ENCODE measurements around the gene SNRPD2. TPM values are rescaled to one million over a fixed set of nuclear protein-coding genes. Genes with fewer than 3 reads are reported as not detected.
A peak's percentile ranks its signal among the peaks of the same experiment; 100 is the strongest.

Gene SNRPD2
- total and polyA plus RNA-seq, 9 donors, result 253 to 446 (median 291) TPM

DNA sequence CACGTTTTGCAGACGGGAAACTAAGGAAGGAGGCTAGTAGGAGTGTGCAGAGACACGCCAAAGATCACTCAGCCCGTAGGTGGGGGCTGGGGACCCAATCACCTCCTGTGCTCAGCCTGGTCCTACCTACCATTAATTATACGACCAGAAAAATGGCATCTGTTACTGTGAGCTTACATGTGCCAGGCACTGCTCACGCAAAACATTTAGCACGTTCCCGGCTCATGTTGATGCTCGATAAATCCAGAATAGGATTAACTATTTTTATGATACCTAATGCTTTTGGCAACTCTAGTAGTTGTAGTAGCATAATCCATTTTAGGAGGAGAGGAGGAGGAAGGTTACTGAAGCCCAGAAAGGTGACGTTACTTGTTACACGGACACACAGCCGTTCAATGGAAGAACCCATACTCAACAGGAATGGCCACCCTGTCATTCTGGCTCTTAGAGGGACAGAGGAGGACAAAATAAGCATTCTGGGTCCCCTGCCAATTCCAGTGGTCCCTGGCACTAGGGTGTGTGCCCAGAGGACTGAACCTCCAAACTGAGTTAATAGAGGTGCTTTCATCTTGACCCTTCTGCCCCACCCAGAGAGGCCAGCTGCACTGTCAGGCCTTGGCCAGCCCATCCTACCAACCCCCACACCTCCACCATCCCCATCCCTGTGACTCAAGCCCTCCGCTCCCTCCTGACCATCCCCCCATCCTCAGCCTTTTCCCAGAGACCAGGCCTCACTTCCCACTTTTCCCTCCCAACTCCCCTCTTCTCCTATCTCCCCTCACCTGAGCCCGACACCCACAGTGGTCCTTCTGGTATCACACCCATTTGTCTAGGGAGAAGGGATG, 47.6 kb downstream of the SNRPD2 start:
- Histone ChIP-seq H3K27ac (ENCODE audit: low read length) (no peak overlapping the region), H3K27me3 (ENCODE audit: control insufficient read depth, insufficient read depth, low read length) (peaks cover 40% of the 10 kb centered on the region), H3K4me1 (ENCODE audit: control insufficient read depth, insufficient read depth, low read length) (peaks cover 40% of the 10 kb centered on the region), H3K36me3 (ENCODE audit: control insufficient read depth, insufficient read depth, low read length) (no peaks in the 10 kb centered on the region), H3K9me3 (replicated peaks; ENCODE audit: control insufficient read depth, low read depth, low read length) (no peaks in the 10 kb centered on the region), H3K4me3 (ENCODE audit: low read length) (no peak overlapping the region)
- WGBS (ENCODE audit: insufficient coverage), result 35% methylated on average over 5 of the region's 14 CpGs
- no peak for DNase-seq

- Histone ChIP-seq H3K27me3 (ENCODE audit: control insufficient read depth, insufficient read depth, low read length) (peaks cover 40% of the 10 kb centered on the region), H3K4me3 (ENCODE audit: low read length) (no peak overlapping the region), H3K27ac (ENCODE audit: low read length) (no peak overlapping the region), H3K4me1 (ENCODE audit: control insufficient read depth, insufficient read depth, low read length) (peaks cover 48% of the 10 kb centered on the region), H3K36me3 (ENCODE audit: control insufficient read depth, insufficient read depth, low read length) (no peaks in the 10 kb centered on the region), H3K9me3 (replicated peaks; ENCODE audit: control insufficient read depth, low read depth, low read length) (no peaks in the 10 kb centered on the region)
- WGBS (ENCODE audit: insufficient coverage), result 3% methylated on average over 25 of the region's 39 CpGs
- DNase-seq, result peak; percentile 82
These were observed 48.5 kb downstream of the SNRPD2 start for GRCh38 chr19:45643024-45643926.

DNA sequence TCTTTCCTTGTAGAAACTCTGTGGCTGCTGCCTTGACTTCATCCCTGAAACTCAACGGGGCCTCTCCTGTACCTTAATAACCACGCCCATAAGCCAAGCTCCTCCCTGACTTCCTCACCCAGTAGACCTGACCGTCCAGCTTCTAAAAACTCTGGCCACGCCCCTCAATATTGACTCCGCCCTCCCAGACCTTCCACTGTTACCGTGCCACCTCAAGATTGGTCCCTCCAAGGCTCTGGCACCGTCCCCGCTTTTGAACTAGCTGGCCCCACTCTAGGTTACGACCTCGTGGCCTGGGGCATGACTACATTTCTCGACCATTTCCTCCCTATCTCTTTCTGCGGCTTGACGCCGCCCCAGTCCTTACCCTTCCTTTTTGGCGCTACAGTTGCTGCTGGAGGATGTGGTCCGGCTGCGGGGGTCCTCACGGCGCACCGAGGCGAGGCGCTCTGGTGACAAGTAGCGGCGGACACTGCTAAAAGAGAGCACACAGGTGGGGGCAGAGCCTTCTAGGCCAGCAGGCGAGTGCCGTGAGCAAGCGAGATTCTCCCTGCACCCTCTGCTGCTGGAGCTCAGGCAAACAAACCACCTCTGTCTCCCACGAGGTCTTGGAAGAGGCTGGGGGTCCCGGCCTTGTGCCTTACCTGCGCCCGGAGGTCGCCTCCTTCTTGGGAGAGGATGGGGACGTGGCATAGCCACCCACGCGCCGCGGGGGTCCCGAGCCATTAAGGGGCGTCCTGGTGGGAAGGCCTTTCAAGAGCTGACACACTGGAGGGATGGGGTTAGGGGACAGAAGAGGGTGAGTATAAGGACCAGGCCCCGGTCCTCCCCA, 50.3 kb downstream of the SNRPD2 start:
- 1% methylated on average over 18 of the region's 40 CpGs for WGBS (ENCODE audit: insufficient coverage)
- DNase-seq, result peak; percentile 69

GRCh38 chr19:45640849-45641273, 50.9 kb downstream of the SNRPD2 start:
- 46% methylated on average over 17 of the region's 17 CpGs for WGBS (ENCODE audit: insufficient coverage)
- H3K27me3 ChIP-seq (ENCODE audit: control insufficient read depth, insufficient read depth, low read length), result peaks cover 32% of the 10 kb centered on the region
- H3K36me3 ChIP-seq (ENCODE audit: control insufficient read depth, insufficient read depth, low read length), result peaks cover 6% of the 10 kb centered on the region
- no peak overlapping the region for H3K27ac ChIP-seq (ENCODE audit: low read length)
- H3K4me1 ChIP-seq (ENCODE audit: control insufficient read depth, insufficient read depth, low read length), result peaks cover 45% of the 10 kb centered on the region
- no peak overlapping the region for H3K4me3 ChIP-seq (ENCODE audit: low read length)
- no peak for DNase-seq
- H3K9me3 ChIP-seq (replicated peaks; ENCODE audit: control insufficient read depth, low read depth, low read length), result no peaks in the 10 kb centered on the region

More for the DNA sequence above, 50.3 kb downstream of the SNRPD2 start:
- Histone ChIP-seq H3K27me3 (ENCODE audit: control insufficient read depth, insufficient read depth, low read length) (peaks cover 38% of the 10 kb centered on the region), H3K27ac (ENCODE audit: low read length) (peak overlapping the region; percentile 75), H3K4me3 (ENCODE audit: low read length) (peak overlapping the region; percentile 29), H3K4me1 (ENCODE audit: control insufficient read depth, insufficient read depth, low read length) (peaks cover 50% of the 10 kb centered on the region), H3K36me3 (ENCODE audit: control insufficient read depth, insufficient read depth, low read length) (peaks cover 6% of the 10 kb centered on the region), H3K9me3 (replicated peaks; ENCODE audit: control insufficient read depth, low read depth, low read length) (no peaks in the 10 kb centered on the region)

- H3K27ac ChIP-seq (ENCODE audit: low read length), result no peak within 1 kb of the TSS
- peaks cover 40% of the 10 kb centered on the region for H3K4me1 ChIP-seq (ENCODE audit: control insufficient read depth, insufficient read depth, low read length)
- peaks cover 6% of the 10 kb centered on the region for H3K36me3 ChIP-seq (ENCODE audit: control insufficient read depth, insufficient read depth, low read length)
- H3K4me3 ChIP-seq (ENCODE audit: low read length), result peak within 1 kb of the TSS; percentile 52
- peak; percentile 42 for DNase-seq
- H3K27me3 ChIP-seq (ENCODE audit: control insufficient read depth, insufficient read depth, low read length), result peaks cover 14% of the 10 kb centered on the region
- no peaks in the 10 kb centered on the region for H3K9me3 ChIP-seq (replicated peaks; ENCODE audit: control insufficient read depth, low read depth, low read length)
- 3% methylated on average over 23 of the region's 52 CpGs for WGBS (ENCODE audit: insufficient coverage)
These were observed 52.6 kb downstream of the SNRPD2 start, which contains the start of gene EML2 for GRCh38 chr19:45638930-45639729. EML2 (minus strand) TSS chr19:45639397; CDS start chr19:45639376, 21 bp downstream.

- no peak for DNase-seq
- no peaks in the 10 kb centered on the region for H3K9me3 ChIP-seq (replicated peaks; ENCODE audit: control insufficient read depth, low read depth, low read length)
- H3K4me1 ChIP-seq (ENCODE audit: control insufficient read depth, insufficient read depth, low read length), result peaks cover 34% of the 10 kb centered on the region
- no peak overlapping the region for H3K27ac ChIP-seq (ENCODE audit: low read length)
- 63% methylated on average over 14 of the region's 19 CpGs for WGBS (ENCODE audit: insufficient coverage)
- peaks cover 4% of the 10 kb centered on the region for H3K27me3 ChIP-seq (ENCODE audit: control insufficient read depth, insufficient read depth, low read length)
- peaks cover 6% of the 10 kb centered on the region for H3K36me3 ChIP-seq (ENCODE audit: control insufficient read depth, insufficient read depth, low read length)
- peak overlapping the region; percentile 52 for H3K4me3 ChIP-seq (ENCODE audit: low read length)
These were observed 53.7 kb downstream of the SNRPD2 start for GRCh38 chr19:45637890-45638667.

Other genes with a start within 250 kb of the SNRPD2 start
- 54.9 TPM for gene FOSB, start 224.0 kb downstream of the SNRPD2 start, total RNA-seq
- 100 to 1,000 TPM in 3 of 8 donors, 10 to 100 TPM in 5; 16.7 to 194 (median 67.1) TPM for gene FOSB, start 224.0 kb downstream of the SNRPD2 start, polyA plus RNA-seq (ENCODE audit: insufficient read depth in 1 of 8, insufficient read length in 8 of 8, low replicate concordance in 1 of 8)
- 42.4 TPM for gene RTN2, start 194.9 kb downstream of the SNRPD2 start, total RNA-seq
- gene RTN2, start 194.9 kb downstream of the SNRPD2 start, polyA plus RNA-seq (ENCODE audit: insufficient read depth in 1 of 8, insufficient read length in 8 of 8, low replicate concordance in 1 of 8), result 100 to 1,000 TPM in 6 of 8 donors, 10 to 100 TPM in 2; 80.0 to 148 (median 126) TPM
- 0.18 TPM for gene PPM1N, start 193.5 kb downstream of the SNRPD2 start, total RNA-seq
- gene PPM1N, start 193.5 kb downstream of the SNRPD2 start, polyA plus RNA-seq (ENCODE audit: insufficient read depth in 1 of 8, insufficient read length in 8 of 8, low replicate concordance in 1 of 8), result under 1 TPM; 0.24 to 0.97 (median 0.61) TPM
- gene VASP, start 184.5 kb downstream of the SNRPD2 start, total RNA-seq, result 37.4 TPM
- gene VASP, start 184.5 kb downstream of the SNRPD2 start, polyA plus RNA-seq (ENCODE audit: insufficient read depth in 1 of 8, insufficient read length in 8 of 8, low replicate concordance in 1 of 8), result 10 to 100 TPM; 48.9 to 59.4 (median 53.3) TPM
- gene OPA3, start 107.2 kb downstream of the SNRPD2 start, total RNA-seq, result 3.2 TPM
- gene OPA3, start 107.2 kb downstream of the SNRPD2 start, polyA plus RNA-seq (ENCODE audit: insufficient read depth in 1 of 8, insufficient read length in 8 of 8, low replicate concordance in 1 of 8), result 1 to 10 TPM; 5.6 to 8.6 (median 7.3) TPM
- 0.44 TPM for gene GPR4, start 89.7 kb downstream of the SNRPD2 start, total RNA-seq
- 1 to 10 TPM; 1.5 to 3.2 (median 2.2) TPM for gene GPR4, start 89.7 kb downstream of the SNRPD2 start, polyA plus RNA-seq (ENCODE audit: insufficient read depth in 1 of 8, insufficient read length in 8 of 8, low replicate concordance in 1 of 8)
- 8.2 TPM for gene EML2, start 52.6 kb downstream of the SNRPD2 start, total RNA-seq
- 10 to 100 TPM in 5 of 8 donors, 1 to 10 TPM in 3; 7.9 to 13.2 (median 11.2) TPM for gene EML2, start 52.6 kb downstream of the SNRPD2 start, polyA plus RNA-seq (ENCODE audit: insufficient read depth in 1 of 8, insufficient read length in 8 of 8, low replicate concordance in 1 of 8)
- gene GIPR, start 23.7 kb downstream of the SNRPD2 start, total RNA-seq, result 0.09 TPM
- gene GIPR, start 23.7 kb downstream of the SNRPD2 start, polyA plus RNA-seq (ENCODE audit: insufficient read depth in 1 of 8, insufficient read length in 8 of 8, low replicate concordance in 1 of 8), result 1 to 10 TPM in 1 of 8 donors, under 1 TPM in 6, not detected in 1; 0.04 to 1.8 (median 0.32) TPM
- gene QPCTL, start 713 bp upstream of the SNRPD2 start, total RNA-seq, result 2.2 TPM
- 1 to 10 TPM; 2.8 to 6.8 (median 3.9) TPM for gene QPCTL, start 713 bp upstream of the SNRPD2 start, polyA plus RNA-seq (ENCODE audit: insufficient read depth in 1 of 8, insufficient read length in 8 of 8, low replicate concordance in 1 of 8)
- gene FBXO46, start 38.9 kb upstream of the SNRPD2 start, total RNA-seq, result 7.3 TPM
- gene FBXO46, start 38.9 kb upstream of the SNRPD2 start, polyA plus RNA-seq (ENCODE audit: insufficient read depth in 1 of 8, insufficient read length in 8 of 8, low replicate concordance in 1 of 8), result 10 to 100 TPM in 6 of 8 donors, 1 to 10 TPM in 2; 7.5 to 16.1 (median 12.7) TPM
- gene MEIOSIN, start 41.5 kb upstream of the SNRPD2 start, total RNA-seq, result not detected
- gene MEIOSIN, start 41.5 kb upstream of the SNRPD2 start, polyA plus RNA-seq (ENCODE audit: insufficient read depth in 1 of 8, insufficient read length in 8 of 8, low replicate concordance in 1 of 8), result under 1 TPM in 1 of 8 donors, not detected in 7; 0.04 TPM
- gene SIX5, start 77.3 kb upstream of the SNRPD2 start, total RNA-seq, result 14.9 TPM
- 10 to 100 TPM; 16.7 to 31.9 (median 25.3) TPM for gene SIX5, start 77.3 kb upstream of the SNRPD2 start, polyA plus RNA-seq (ENCODE audit: insufficient read depth in 1 of 8, insufficient read length in 8 of 8, low replicate concordance in 1 of 8)
- 158 TPM for gene DMPK, start 90.5 kb upstream of the SNRPD2 start, total RNA-seq
- 100 to 1,000 TPM; 236 to 390 (median 333) TPM for gene DMPK, start 90.5 kb upstream of the SNRPD2 start, polyA plus RNA-seq (ENCODE audit: insufficient read depth in 1 of 8, insufficient read length in 8 of 8, low replicate concordance in 1 of 8)
- 29.1 TPM for gene DMWD, start 100.9 kb upstream of the SNRPD2 start, total RNA-seq
- 10 to 100 TPM; 32.6 to 57.1 (median 45.0) TPM for gene DMWD, start 100.9 kb upstream of the SNRPD2 start, polyA plus RNA-seq (ENCODE audit: insufficient read depth in 1 of 8, insufficient read length in 8 of 8, low replicate concordance in 1 of 8)
- gene RSPH6A, start 123.4 kb upstream of the SNRPD2 start, total RNA-seq, result 0.09 TPM
- under 1 TPM in 2 of 8 donors, not detected in 6; 0.05 to 0.11 TPM for gene RSPH6A, start 123.4 kb upstream of the SNRPD2 start, polyA plus RNA-seq (ENCODE audit: insufficient read depth in 1 of 8, insufficient read length in 8 of 8, low replicate concordance in 1 of 8)
- gene SYMPK, start 171.2 kb upstream of the SNRPD2 start, total RNA-seq, result 25.8 TPM
- gene SYMPK, start 171.2 kb upstream of the SNRPD2 start, polyA plus RNA-seq (ENCODE audit: insufficient read depth in 1 of 8, insufficient read length in 8 of 8, low replicate concordance in 1 of 8), result 10 to 100 TPM; 32.5 to 44.0 (median 38.8) TPM
- not detected for gene FOXA3, start 172.4 kb upstream of the SNRPD2 start, total RNA-seq
- under 1 TPM in 3 of 8 donors, not detected in 5; 0.09 to 0.41 (median 0.12) TPM for gene FOXA3, start 172.4 kb upstream of the SNRPD2 start, polyA plus RNA-seq (ENCODE audit: insufficient read depth in 1 of 8, insufficient read length in 8 of 8, low replicate concordance in 1 of 8)
- gene IRF2BP1, start 194.2 kb upstream of the SNRPD2 start, total RNA-seq, result 17.5 TPM
- gene IRF2BP1, start 194.2 kb upstream of the SNRPD2 start, polyA plus RNA-seq (ENCODE audit: insufficient read depth in 1 of 8, insufficient read length in 8 of 8, low replicate concordance in 1 of 8), result 10 to 100 TPM; 16.4 to 21.8 (median 19.4) TPM
- gene MYPOP, start 210.7 kb upstream of the SNRPD2 start, total RNA-seq, result 1.3 TPM
- gene MYPOP, start 210.7 kb upstream of the SNRPD2 start, polyA plus RNA-seq (ENCODE audit: insufficient read depth in 1 of 8, insufficient read length in 8 of 8, low replicate concordance in 1 of 8), result 1 to 10 TPM; 3.4 to 5.5 (median 4.2) TPM
- not detected for gene NANOS2, start 222.8 kb upstream of the SNRPD2 start, total RNA-seq
- gene NANOS2, start 222.8 kb upstream of the SNRPD2 start, polyA plus RNA-seq (ENCODE audit: insufficient read depth in 1 of 8, insufficient read length in 8 of 8, low replicate concordance in 1 of 8), result not detected